Gastroesophageal sphincter (tissue), 4 donors: Measurements from ENCODE around the gene NFKB1. TPM values are rescaled to one million over a fixed set of nuclear protein-coding genes. Genes with fewer than 3 reads are reported as not detected.

Source experiments
- ATAC-seq: fragments of 150-250 bp; one replicate; pipeline ENCODE4 v1.9.1; 2016; ENCODE audit warnings: mild to moderate bottlenecking, moderate library complexity
- H3K27ac ChIP-seq, 4 donors: fragments of 200-600 bp; sonication (generic) in 3 of 4; 1 replicate in 3 of 4; 2 replicates in 1 of 4; pipeline ENCODE4 v1.5.1; 2016 to 2019
- H3K27me3 ChIP-seq: fragments of 200-600 bp; sonication (generic); one replicate; pipeline ENCODE4 v1.5.1; 2019
- H3K36me3 ChIP-seq, 2 donors: fragments of 200-600 bp; sonication (generic); one replicate each; pipeline ENCODE4 v1.5.1; 2019; ENCODE audit warnings: control low read depth in 1 of 2
- H3K4me1 ChIP-seq, 3 donors: fragments of 200-600 bp; sonication (generic); 1 replicate in 2 of 3; 2 replicates in 1 of 3; pipeline ENCODE4 v1.5.1; 2016 to 2019; ENCODE audit warnings: control low read depth in 2 of 3
- H3K4me3 ChIP-seq, 2 donors: fragments of 200-600 bp; sonication (generic); one replicate each; pipeline ENCODE4 v1.5.1; 2019; ENCODE audit warnings: mild to moderate bottlenecking in 1 of 2, moderate library complexity in 1 of 2
- H3K9me3 ChIP-seq, 3 donors: fragments of 200-600 bp; sonication (generic); one replicate each; pipeline ENCODE4 v1.5.1; 2017 to 2019; ENCODE audit warnings: control low read depth in 2 of 3
- EP300 ChIP-seq: sonication (generic); formaldehyde crosslinking; IDR thresholded peaks from one replicate; pipeline ENCODE4 v1.6.1; 2017; ENCODE audit warnings: antibody characterized with exemption, mild to moderate bottlenecking
- POLR2A ChIP-seq, 2 donors: fragments of 450-650 bp; IDR thresholded peaks; one replicate each; pipeline ENCODE4 v1.6.1; 2017; ENCODE audit warnings: antibody characterized with exemption in 2 of 2, mild to moderate bottlenecking in 2 of 2, moderate library complexity in 1 of 2
- POLR2AphosphoS5 ChIP-seq: sonication (generic); formaldehyde crosslinking; IDR thresholded peaks from one replicate; pipeline ENCODE4 v1.6.1; 2017; ENCODE audit warnings: antibody characterized with exemption
- whole genome bisulfite sequencing, 2 donors: methylation state at CpG; one replicate each; pipeline ENCODE4 v1.1.5; 2018; ENCODE audit warnings: low coverage in 1 of 2; 5-methylcytosine and 5-hydroxymethylcytosine counted together
- total RNA-seq, 4 donors: library from RNA; depleted of rRNA; stranded (reverse); fragments of >200 nt; gene quantifications; one replicate each; pipeline ENCODE4 v1.1.0, GENCODE V29; 2016
- TF ChIP-seq, protein P1 (sequence below), 4 experiments: fragments of 200-600 bp in 2 of 4; fragments of 450-650 bp in 2 of 4; sonication (generic) in 1 of 4; IDR thresholded peaks; one replicate each; pipeline ENCODE4 v1.5.1; 2017 to 2019; ENCODE audit warnings: antibody characterized with exemption in 4 of 4, mild to moderate bottlenecking in 2 of 4, moderate library complexity in 2 of 4

NFKB1 gene
- total RNA-seq, 4 donors from 2014 or later, result 27.6 to 50.1 (median 43.8) TPM

- H3K27me3 ChIP-seq, result no peaks in the 10 kb centered on the region
- ATAC-seq, result no peak
- H3K36me3 ChIP-seq, result peaks cover 0 to 30% of the 10 kb centered on the region in 2 donors
- TF ChIP-seq EP300 (no peak), POLR2A (IDR thresholded peaks at IDR 0.05) (no peak), POLR2AphosphoS5 (no peak)
- TF ChIP-seq, protein P1, sequence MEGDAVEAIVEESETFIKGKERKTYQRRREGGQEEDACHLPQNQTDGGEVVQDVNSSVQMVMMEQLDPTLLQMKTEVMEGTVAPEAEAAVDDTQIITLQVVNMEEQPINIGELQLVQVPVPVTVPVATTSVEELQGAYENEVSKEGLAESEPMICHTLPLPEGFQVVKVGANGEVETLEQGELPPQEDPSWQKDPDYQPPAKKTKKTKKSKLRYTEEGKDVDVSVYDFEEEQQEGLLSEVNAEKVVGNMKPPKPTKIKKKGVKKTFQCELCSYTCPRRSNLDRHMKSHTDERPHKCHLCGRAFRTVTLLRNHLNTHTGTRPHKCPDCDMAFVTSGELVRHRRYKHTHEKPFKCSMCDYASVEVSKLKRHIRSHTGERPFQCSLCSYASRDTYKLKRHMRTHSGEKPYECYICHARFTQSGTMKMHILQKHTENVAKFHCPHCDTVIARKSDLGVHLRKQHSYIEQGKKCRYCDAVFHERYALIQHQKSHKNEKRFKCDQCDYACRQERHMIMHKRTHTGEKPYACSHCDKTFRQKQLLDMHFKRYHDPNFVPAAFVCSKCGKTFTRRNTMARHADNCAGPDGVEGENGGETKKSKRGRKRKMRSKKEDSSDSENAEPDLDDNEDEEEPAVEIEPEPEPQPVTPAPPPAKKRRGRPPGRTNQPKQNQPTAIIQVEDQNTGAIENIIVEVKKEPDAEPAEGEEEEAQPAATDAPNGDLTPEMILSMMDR (IDR thresholded peaks at IDR 0.05), result no peak
- no peak overlapping the region for H3K27ac ChIP-seq
- no peaks in the 10 kb centered on the region for H3K9me3 ChIP-seq
- no peak overlapping the region for H3K4me3 ChIP-seq
- no peaks in the 10 kb centered on the region for H3K4me1 ChIP-seq
- whole genome bisulfite sequencing, 2 donors, result 76% methylated on average over 4 of the region's 4 CpGs; no CpG with 5 or more reads in 1 of the 2 donors
These were observed 40.5 kb downstream of the NFKB1 start for GRCh38 chr4:102541697-102542096.

GRCh38 chr4:102543030-102543928 lies 42.1 kb downstream of the NFKB1 start:
- H3K9me3 ChIP-seq, result no peaks in the 10 kb centered on the region
- no peaks in the 10 kb centered on the region for H3K4me1 ChIP-seq
- H3K27me3 ChIP-seq, result no peaks in the 10 kb centered on the region
- no peak for ATAC-seq
- H3K4me3 ChIP-seq, result no peak overlapping the region
- peaks cover 0 to 34% of the 10 kb centered on the region in 2 donors for H3K36me3 ChIP-seq
- TF ChIP-seq EP300 (no peak), POLR2AphosphoS5 (no peak), POLR2A (IDR thresholded peaks at IDR 0.05) (no peak)
- TF ChIP-seq, protein P1 (IDR thresholded peaks at IDR 0.05), result no peak
- H3K27ac ChIP-seq, result no peak overlapping the region
- WGBS, 2 donors, result 89 to 91% methylated on average over 9 to 12 of the region's 12 CpGs

- H3K4me3 ChIP-seq, result no peak overlapping the region
These were observed 45.5 kb downstream of the NFKB1 start for GRCh38 chr4:102546635-102547034.

DNA sequence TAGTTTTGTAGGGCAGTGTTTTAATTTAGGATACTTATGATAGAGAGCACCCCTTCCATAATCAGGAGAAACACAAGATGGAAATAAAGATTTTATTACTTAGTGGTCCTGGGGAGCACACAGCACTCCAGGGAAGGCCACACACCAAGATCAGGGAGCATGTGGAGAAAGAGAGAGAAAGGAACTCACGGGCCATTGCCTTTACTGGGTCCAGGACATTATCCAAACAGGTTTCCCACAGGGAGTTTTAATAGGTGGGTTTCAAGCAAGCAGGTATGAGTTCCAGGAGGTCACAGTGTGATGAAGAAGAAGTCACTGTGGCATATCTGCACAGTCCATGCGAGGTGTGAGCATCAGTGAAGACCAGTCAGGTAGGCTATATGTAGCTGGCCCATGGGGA lies 46.8 kb downstream of the NFKB1 start:
- Histone ChIP-seq H3K27ac (no peak overlapping the region), H3K4me3 (no peak overlapping the region), H3K4me1 (peaks cover 0 to 12% (median 2%) of the 10 kb centered on the region in 3 donors), H3K27me3 (no peaks in the 10 kb centered on the region), H3K9me3 (no peaks in the 10 kb centered on the region), H3K36me3 (peaks cover 0 to 13% of the 10 kb centered on the region in 2 donors)
- 88 to 100% methylated on average over 1 to 2 of the region's 2 CpGs for WGBS, 2 donors
- ATAC-seq, result no peak
- TF ChIP-seq POLR2AphosphoS5, result no peak
- TF ChIP-seq, protein P1 (IDR thresholded peaks at IDR 0.05), result no peak
- TF ChIP-seq POLR2A (IDR thresholded peaks at IDR 0.05), result no peak
- no peak for TF ChIP-seq EP300

More at GRCh38 chr4:102546635-102547034, 45.5 kb downstream of the NFKB1 start:
- TF ChIP-seq POLR2A (IDR thresholded peaks at IDR 0.05), result no peak
- no peak for TF ChIP-seq EP300
- TF ChIP-seq, protein P1 (IDR thresholded peaks at IDR 0.05), result no peak
- TF ChIP-seq POLR2AphosphoS5, result no peak
- H3K4me1 ChIP-seq, result no peaks in the 10 kb centered on the region
- no peak overlapping the region for H3K27ac ChIP-seq
- H3K36me3 ChIP-seq, result peaks cover 0 to 18% of the 10 kb centered on the region in 2 donors
- no peaks in the 10 kb centered on the region for H3K9me3 ChIP-seq
- no peaks in the 10 kb centered on the region for H3K27me3 ChIP-seq
- no peak for ATAC-seq
